ENCODE results near the gene RASAL2.
"Not testable (repeated sequence)": the region's sequence is repeated elsewhere in the genome, so short reads cannot be mapped to it uniquely, and the experiment has no call there.

RASAL2 gene

DNA sequence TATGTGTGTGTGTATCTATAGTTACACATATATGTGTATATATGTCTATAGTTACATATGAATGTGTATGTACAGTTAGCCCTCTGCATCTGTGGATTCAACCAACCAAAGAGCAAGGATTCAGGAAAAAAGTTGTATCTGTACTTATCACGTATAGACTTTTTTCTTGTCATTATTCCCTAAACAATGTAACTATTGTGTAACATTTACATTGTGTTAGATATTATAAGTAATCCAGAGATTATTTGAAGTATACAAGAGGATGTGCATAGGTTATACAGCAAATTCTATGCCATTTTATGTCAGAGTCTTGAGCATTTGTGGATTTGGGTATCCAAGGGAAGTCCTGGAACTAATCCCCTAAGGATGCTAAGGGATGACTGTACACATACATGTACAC is 71.3 kb downstream of the RASAL2 start:
- DNase-seq (ENCODE audit: low spot score): no peak

DNA sequence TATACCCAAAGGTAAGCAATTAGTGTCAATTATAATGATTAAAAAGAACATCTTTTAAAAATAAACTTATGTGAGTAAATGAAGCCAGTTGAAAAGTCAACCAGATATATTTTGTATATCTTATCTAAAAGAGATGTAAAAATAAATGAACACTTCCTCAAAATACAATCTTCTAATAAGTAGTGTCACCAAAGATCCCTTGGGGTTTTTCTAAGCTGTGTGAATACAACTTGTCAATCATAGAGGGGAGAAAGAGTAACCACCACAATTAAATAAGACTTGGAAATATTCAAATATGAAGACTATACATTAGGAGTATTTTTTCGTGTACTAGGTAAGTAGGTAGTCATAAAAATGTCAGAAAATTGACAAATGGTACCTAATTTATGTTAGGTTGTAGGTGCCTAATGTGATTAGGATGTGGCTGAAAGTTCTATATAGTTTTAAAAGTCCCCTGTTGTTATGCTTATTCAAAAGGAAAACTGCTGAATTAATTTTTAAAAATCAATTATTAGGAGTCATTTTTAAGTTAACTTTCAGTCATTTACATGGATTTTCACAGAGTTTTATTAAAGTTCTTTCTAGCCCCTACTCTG is 72.6 kb downstream of the RASAL2 start:
- DNase-seq (ENCODE audit: low spot score): no peak

DNA sequence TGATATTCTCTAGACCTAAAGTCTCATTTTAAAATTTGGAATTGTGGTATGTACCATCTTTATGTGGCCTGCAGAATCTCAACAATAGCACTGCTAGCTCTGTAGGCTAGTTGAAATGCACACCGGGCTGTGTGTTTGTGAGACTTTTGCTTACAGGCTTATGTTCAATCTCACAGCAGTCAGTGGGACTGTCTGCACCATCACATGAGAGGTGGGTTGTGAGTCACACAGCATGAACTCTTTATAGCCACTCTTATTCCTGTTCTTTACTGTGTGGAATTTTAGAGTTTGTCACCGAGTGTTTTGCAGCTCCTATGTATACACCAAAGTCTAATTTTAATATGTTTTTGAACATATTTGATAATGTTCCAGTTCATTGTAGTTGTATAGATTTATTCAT is 74.6 kb downstream of the RASAL2 start:
- DNase-seq (ENCODE audit: low spot score): no peak

DNA sequence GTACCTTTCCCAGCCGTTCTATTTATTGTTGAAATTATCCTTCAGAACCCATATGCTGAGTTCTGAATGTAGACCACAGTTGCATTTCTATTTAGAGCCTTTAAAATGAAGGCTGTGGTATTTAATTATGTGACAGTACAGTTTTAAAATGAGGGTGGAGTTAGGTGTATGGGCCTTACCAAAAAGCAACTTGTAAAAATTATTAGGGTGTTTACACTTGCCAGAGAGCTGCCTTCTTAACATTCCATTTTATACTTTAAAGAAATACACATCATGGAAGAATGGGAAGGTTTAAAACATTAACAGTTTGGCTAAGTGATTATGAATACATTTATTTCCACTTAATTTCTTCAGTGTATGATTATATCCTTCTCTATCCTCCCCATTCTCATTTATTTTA is 75.7 kb downstream of the RASAL2 start:
- no peak for DNase-seq (ENCODE audit: low spot score)

DNA sequence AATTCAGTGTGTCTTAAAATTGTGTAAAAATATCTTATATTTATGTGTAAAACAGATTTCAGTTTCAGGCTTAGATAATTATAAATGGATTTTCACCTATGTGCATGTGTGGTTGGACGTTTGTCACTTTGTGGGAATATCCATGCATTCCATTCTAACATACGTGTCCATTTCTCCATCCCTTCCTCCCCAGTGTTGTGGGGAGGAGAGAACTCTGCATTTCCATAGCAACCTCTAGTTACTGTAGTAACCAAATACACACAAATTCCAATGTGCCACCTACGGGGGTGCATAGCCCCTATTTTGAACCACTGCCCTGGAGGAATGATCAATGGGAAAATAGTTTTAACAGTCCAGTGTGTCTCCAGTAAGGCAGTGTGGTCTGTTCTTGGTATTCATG is 79.0 kb downstream of the RASAL2 start:
- no peak for DNase-seq (ENCODE audit: low spot score)

DNA sequence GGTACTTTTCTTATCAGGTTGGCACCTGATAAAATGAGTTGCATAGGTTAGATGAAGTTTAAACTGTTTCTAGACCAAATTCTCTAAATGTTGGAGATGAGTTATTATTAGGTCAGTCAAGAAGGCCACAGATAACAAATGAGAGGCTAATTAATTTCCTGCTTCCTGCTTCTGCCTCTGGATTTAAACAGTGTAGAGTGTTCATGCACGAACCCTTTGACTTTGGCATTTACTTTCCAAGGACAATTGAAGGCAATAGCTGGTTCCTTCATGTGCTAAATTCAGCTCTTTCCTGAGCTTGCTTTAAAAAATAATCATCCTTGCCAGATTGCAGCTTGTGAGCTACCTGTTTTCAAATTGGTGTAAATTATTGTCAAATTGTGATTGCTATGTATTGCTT is 80.6 kb downstream of the RASAL2 start:
- DNase-seq (ENCODE audit: low spot score): no peak

DNA sequence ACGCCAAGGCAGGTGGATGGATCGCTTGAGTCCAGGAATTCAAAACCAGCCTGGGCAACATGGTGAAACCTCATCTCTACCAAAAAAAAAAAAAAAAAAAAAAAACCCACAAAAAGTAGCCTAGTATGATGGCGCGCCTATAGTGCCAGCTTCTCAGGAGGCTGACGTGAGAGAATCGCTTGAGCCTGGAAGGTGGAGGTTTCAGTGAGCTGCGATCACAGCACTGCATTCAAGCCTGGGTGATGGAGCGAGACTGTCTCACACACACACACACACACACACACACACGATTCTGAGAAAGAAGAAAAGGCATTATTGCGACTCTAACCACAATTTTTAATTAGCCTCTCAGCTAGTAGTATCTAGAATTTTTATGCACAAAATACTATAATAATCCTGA is 86.5 kb downstream of the RASAL2 start:
- DNase-seq (ENCODE audit: low spot score): no peak

DNA sequence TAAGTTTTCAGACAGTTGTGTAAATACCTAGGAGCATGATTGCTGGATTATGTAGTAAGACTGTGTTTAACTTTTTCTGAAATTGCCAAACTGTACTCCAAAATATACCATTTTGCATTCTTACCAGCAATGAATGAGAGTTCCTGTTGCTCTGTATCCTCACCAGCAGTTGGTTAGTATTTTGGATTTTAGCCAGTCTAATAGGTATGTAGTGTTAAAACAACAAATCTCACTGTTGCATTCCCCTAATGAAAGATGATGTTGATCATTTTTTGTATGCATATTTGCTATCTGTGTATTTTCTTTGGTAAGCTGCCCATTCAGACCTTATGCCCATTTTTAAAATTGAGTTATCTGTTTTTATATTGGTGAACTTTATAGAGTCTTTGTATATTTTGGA is 89.9 kb downstream of the RASAL2 start:
- DNase-seq (ENCODE audit: low spot score): no peak

DNA sequence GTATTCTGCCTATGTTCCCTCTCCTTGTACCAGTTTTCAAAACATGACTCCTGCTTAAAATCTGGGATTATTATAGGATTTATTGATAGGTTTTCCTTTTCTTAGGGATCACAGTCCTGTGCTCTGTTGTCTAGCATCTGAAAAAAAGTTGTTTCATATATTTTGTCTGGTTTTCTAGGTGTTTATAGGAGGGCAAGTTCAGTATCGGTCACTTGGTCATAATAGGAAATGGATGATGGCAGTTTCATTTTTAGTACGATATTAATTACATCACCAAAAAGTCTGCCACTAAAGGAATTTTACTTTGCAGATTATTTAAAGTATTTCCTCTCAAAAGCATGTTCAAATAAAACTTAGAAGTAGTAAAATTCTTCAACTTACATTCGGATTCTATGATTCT is 94.4 kb downstream of the RASAL2 start:
- no peak for DNase-seq (ENCODE audit: low spot score)

DNA sequence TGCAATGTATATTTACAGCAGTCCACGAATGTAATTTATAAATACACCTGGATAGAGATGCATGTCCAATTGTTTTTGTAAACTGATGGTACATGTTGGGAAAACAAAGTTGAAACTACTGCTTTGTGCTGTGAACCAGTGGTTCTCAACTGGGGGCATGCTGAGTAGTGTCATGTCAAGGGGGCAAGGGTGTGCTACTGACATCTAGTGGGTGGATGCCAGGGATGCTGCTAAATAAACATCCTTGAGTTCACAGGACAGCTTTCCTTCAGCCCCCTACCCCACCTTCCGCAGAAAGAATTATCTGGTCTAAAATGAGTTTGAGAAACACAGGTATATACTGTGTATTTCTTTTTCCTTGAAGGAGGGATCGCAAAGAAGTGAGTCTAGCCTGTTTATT is 95.9 kb downstream of the RASAL2 start:
- peak; percentile 41 for DNase-seq (ENCODE audit: low spot score)

DNA sequence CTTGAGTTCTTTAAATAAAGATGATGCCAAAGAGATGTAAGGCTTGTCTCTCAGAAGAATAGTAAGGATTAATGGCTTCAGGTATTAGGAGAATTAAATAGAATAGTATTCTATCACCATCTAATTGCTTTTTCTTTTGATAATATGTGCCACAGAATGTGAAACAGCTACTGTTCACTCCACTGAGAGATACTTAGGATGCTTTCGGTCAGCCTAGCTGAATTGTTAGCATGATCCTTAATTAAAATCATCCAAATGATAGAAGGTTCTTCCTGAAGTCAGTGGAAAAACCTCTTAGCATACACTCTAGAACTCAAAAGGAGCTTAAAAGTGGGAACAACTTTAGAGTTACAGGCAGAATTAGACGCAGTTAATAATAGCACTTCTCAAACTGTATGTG is 97.0 kb downstream of the RASAL2 start:
- DNase-seq (ENCODE audit: low spot score): no peak

DNA sequence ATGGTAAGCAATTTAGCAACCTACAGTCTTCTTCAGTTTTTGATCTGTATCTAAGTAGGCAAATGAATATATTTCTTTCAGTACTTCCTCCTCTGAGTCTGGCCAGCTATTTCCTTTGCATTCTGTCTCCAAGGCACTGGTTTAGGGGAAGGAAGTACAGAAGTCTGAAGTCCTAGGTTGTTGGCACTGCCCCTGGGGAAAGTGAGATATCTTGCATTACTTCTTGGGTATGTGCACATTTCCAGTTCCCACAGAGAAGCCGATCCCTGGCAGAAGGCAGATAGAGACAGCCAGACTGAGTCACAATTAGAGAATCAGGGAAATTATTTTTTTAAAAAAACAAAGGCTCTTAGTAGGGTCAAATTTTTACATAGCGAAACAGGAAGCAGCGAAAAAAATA is 98.8 kb downstream of the RASAL2 start:
- peak; percentile 66 for DNase-seq (ENCODE audit: low spot score)

DNA sequence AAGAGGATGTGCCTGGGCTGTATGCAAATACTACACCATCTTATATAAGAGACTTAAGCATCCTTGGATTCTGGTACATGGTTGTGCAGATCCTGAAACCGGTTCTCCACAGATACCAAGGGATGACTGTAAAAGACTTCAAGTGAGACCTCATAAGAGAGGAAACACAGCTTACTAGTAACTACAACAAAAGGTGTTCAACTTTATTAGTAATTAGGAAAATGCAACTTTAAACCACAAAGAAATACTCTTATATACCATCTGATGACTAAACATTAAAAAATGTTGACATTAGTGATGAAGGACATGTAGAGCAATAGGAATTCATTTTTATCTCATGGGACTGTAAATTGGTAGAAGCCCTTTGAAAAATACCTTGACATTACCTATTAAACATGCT is 102.7 kb downstream of the RASAL2 start:
- DNase-seq (ENCODE audit: low spot score): no peak

DNA sequence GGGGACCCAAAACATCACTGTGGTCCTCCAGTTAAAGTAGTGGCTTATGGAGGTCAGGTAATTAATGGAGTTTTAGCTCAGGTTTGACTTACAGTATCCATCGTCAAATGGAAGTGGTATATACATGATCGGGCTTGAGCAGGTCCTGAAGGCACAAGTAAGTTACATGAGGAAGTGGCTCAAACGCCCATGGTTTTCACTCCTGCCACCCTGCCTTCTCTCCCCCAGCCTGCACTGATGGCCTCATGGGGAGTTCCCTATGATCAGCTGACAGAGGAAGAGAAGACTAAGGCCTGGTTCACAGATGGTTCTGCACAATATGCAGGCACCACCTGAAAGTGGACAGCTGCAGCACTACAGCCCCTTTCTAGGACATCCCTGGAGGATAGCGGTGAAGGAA is 108.2 kb downstream of the RASAL2 start:
- not testable (repeated sequence) for DNase-seq (ENCODE audit: low spot score)

DNA sequence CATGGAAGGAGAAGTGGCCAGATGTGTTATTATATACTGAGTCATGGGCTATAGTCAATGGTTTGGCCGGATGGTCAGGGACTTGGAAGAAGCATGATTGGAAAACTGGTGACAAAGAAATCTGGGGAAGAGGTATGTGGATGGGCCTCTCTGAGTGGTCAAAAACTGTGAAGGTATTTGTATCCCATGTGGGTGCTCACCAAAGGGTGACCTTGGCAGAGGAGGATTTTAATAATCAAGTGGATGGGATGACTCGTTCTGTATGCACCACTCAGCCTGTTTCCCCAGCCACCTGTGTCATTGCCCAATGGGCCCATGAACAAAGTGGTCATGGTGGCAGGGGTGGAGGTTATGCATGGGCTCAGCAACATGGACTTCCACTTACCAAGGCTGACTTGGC is 108.6 kb downstream of the RASAL2 start:
- DNase-seq (ENCODE audit: low spot score): not testable (repeated sequence)

DNA sequence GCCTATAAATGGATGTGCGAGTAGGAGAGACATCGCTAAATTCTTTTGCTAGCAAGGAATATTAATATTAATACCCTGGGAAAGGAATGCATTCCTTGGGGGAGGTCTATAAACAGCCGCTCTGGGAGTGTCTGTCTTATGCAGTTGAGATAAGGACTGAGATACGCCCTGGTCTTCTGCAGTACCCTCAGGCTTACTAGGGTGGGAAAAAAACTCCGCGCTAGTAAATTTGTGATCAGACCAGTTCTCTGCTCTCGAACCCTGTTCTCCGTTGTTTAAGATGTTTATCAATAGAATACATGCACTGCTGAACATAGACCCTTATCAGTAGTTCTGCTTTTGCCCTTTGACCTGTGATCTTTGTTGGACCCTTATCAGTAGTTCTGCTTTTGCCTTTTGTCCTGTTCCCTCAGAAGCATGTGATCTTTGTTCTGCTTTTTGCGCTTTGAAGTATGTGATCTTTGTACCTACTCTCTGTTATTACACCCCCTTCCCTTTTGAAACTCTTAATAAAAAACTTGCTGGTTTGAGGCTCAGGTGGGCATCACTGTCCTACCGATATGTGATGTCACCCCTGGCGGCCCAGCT is 114.5 kb downstream of the RASAL2 start:
- DNase-seq (ENCODE audit: low spot score): not testable (repeated sequence)

DNA sequence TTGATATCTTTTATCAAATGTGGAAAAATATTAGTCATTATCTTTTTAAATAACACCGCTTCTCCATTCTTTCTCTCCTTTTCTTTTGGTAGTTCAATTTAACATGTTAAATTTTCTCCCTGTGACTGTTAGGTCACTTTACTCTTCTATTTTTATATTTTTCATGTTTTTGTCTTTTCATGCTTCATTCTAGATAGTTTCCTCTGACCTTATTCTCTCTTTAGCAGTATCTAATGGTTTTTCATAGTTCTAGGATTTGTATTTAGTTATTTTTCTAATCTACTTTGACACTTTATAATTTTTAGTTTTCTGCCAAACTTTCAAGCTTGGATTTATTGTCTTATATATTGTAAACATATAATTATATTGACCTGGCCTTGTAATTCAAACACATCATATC is 116.0 kb downstream of the RASAL2 start:
- no peak for DNase-seq (ENCODE audit: low spot score)

DNA sequence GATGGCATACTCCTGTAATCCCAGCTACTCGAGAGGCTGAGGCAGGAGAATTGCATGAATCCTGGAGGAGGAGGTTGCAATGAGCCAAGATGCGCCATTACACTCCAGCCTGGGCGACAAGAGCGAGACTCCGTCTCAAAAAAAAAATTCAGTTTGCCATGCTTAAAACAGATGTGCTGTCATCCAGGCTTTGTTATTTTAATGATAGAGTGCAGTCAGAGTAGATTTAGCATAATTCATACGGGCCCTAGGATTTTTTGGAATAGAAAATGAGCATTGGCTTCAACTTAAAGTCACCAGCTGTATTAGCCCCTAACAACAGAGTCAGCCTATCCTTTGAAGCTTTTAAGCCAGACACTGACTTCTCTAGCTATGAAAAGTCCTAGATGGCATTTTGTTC is 124.6 kb downstream of the RASAL2 start:
- DNase-seq (ENCODE audit: low spot score): no peak

DNA sequence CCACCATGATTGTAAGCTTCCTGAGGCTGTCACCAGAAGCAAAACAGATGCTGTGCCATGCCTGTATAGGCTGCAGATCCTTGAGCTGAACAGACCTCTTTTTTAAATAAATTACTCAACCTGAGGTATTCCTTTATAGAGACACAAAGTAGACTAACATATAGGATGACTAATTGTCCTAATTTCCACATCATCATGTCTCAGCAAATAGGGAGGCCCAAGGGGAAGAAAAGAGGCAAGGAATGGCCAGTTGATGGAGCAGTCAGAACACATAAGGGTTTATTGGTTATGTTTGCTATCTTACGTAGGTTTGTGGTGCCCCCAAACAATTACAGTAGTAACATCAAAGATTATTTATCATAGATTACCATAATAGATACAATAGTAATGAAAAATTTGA is 126.2 kb downstream of the RASAL2 start:
- no peak for DNase-seq (ENCODE audit: low spot score)

DNA sequence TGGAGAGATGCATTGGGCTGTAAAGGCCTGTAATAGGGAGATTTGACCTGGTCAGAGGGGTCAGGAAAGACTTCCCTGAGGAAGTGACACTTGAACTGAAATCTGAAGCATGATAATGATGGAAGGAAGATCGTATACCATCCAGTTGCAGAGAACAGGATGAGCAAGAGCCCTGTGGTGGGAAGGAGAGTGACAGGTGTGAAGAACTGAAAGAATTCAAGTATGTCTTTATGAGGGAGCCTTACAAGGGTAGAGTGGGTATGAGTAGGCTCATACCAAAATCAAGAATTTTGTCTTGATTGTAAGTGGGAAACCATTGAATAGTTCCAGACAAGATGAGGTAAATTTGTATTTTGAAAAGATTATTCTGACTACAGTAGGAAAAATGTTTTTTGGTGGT is 129.4 kb downstream of the RASAL2 start:
- no peak for DNase-seq (ENCODE audit: low spot score)

DNA sequence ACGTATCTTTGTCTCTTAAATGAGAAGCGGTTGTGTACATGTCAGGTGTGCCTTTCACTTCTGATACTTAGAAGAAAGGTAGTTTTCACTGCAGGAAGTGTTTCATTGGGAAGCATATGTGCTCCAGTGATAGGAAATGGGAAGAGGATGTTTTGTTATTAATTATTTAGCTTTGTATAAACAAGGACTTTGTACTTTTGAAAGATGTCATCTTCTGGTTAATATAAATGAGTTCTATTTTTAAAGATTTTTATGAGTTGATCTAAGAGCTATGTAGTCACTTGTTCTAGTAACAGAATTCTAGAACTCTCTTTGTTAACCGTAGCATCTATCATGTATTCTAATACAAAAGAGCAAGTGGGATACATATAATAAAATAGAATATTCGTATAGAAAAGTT is 130.5 kb downstream of the RASAL2 start:
- DNase-seq (ENCODE audit: low spot score): no peak

DNA sequence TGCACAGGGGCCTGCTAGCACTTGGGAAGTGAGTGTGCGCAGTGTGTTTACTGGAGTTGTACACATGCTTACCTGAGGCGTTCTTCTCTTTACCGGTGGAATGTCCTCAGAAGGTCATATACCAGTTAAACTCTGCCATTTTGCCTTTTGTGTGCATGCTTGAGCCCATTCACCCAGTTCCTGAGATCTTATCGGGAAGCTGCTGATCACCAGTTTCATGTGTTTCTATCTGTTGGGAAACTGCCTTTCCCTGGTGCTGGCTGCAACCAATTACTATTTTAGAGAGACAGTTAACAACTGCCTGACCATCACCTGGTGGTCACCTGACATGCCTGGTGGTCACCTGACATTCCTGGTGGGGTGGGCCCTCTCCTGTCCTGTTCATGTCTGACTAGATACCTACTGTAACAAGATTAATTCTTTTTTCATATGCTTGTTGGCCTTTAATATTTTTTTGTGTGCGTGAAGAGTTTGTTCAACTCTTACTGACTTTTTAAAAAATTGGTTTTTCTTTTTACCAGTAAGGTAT is 137.0 kb downstream of the RASAL2 start:
- no peak for DNase-seq (ENCODE audit: low spot score)

DNA sequence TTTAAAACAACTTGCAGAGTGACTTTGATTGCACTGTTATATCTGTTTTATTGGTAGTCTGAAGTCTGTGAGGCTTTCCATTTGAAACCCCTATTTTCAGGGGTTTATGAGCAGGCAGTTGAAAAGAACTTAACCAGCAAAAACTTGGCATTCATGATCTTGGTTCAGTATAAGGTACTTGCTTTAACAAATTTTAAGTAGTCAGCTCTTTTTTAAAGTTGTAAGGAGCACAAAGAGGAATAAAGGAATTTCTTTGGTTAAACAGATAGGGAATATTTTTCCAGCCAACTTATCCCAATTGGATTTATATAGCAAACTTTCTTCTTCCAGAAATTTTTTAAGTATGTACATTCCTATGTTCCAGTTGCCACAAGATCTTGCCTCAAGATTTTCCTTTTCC is 138.2 kb downstream of the RASAL2 start:
- DNase-seq (ENCODE audit: low spot score): no peak

DNA sequence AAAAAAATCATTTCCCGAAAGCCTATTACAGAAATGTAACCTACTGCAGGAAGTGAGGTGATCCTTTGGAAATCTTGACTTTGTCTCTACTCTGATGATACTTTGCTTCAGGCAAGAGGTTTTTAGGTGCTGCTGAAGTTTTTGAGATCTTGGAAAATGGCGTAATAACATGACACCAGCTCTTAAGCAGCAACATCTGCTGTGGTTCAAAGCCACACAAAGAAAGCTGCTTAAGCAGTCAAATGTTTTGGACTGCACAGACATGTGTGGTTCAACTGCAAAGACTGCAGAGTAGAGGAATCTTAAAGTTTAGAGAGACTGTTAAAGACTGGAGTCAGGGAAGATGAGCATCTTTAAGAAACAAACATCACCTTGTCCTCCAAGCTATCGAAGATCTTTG is 139.0 kb downstream of the RASAL2 start:
- DNase-seq (ENCODE audit: low spot score): no peak
